ENCODE measurements around the gene HMGCS1. TPM values are rescaled to one million over a fixed set of nuclear protein-coding genes. Genes with fewer than 3 reads are reported as not detected.

The HMGCS1 gene
- total RNA-seq, 1 donor from 2014 or later = 36.5 TPM

- intact Hi-C loops (cut with DNase I) = no loop called here
- Histone ChIP-seq H3K27ac (no peak overlapping the region), H3K9me3 (no peaks in the 10 kb centered on the region), H3K27me3 (no peaks in the 10 kb centered on the region), H3K4me3 (no peak overlapping the region), H3K4me1 (peaks cover 0 to 8% of the 10 kb centered on the region in 2 donors), H3K36me3 (peaks cover 10 to 37% of the 10 kb centered on the region in 2 donors)
- no peak for TF ChIP-seq CTCF (IDR thresholded peaks at IDR 0.05)
- DNase-seq (ENCODE audit: low spot score in 2 of 2) = no peak
Measured at GRCh38 chr5:43300112-43300511, 13.1 kb downstream of the HMGCS1 start.

- Histone ChIP-seq H3K27ac (no peak overlapping the region), H3K36me3 (peaks cover 16 to 53% of the 10 kb centered on the region in 2 donors), H3K4me1 (no peaks in the 10 kb centered on the region), H3K4me3 (no peak overlapping the region), H3K9me3 (no peaks in the 10 kb centered on the region), H3K27me3 (no peaks in the 10 kb centered on the region)
- no peak for TF ChIP-seq CTCF (IDR thresholded peaks at IDR 0.05)
- no peak for DNase-seq (ENCODE audit: low spot score in 2 of 2)
- intact Hi-C loops (cut with DNase I) = no loop called here
Measured at GRCh38 chr5:43298443-43298842, 14.8 kb downstream of the HMGCS1 start.

GRCh38 chr5:43296835-43297234, 16.4 kb downstream of the HMGCS1 start:
- Histone ChIP-seq H3K4me1 (no peaks in the 10 kb centered on the region), H3K4me3 (no peak overlapping the region), H3K27ac (no peak overlapping the region), H3K27me3 (no peaks in the 10 kb centered on the region), H3K9me3 (no peaks in the 10 kb centered on the region), H3K36me3 (peaks cover 27 to 70% of the 10 kb centered on the region in 2 donors)
- intact Hi-C loops (cut with DNase I) = no loop called here
- no peak for TF ChIP-seq CTCF (IDR thresholded peaks at IDR 0.05)
- DNase-seq (ENCODE audit: low spot score in 2 of 2) = no peak

GRCh38 chr5:43295202-43295601, 18.0 kb downstream of the HMGCS1 start:
- Histone ChIP-seq H3K36me3 (peaks cover 27 to 84% of the 10 kb centered on the region in 2 donors), H3K27me3 (no peaks in the 10 kb centered on the region), H3K9me3 (no peaks in the 10 kb centered on the region), H3K4me3 (no peak overlapping the region), H3K27ac (no peak overlapping the region), H3K4me1 (no peaks in the 10 kb centered on the region)
- TF ChIP-seq CTCF (IDR thresholded peaks at IDR 0.05) = no peak
- DNase-seq (ENCODE audit: low spot score in 2 of 2) = no peak
- intact Hi-C loops (cut with DNase I) = no loop called here

- TF ChIP-seq CTCF (IDR thresholded peaks at IDR 0.05) = no peak
- H3K27ac ChIP-seq = no peak overlapping the region
- H3K36me3 ChIP-seq = peaks cover 27 to 82% of the 10 kb centered on the region in 2 donors
- H3K4me1 ChIP-seq = no peaks in the 10 kb centered on the region
- DNase-seq (ENCODE audit: low spot score in 2 of 2) = no peak
- H3K27me3 ChIP-seq = no peaks in the 10 kb centered on the region
- H3K4me3 ChIP-seq = no peak overlapping the region
- intact Hi-C loops (cut with DNase I) = no loop called here
- no peaks in the 10 kb centered on the region for H3K9me3 ChIP-seq
Measured at GRCh38 chr5:43294226-43294625, 19.0 kb downstream of the HMGCS1 start.

GRCh38 chr5:43290726-43291125, 22.5 kb downstream of the HMGCS1 start:
- Histone ChIP-seq H3K27me3 (no peaks in the 10 kb centered on the region), H3K9me3 (no peaks in the 10 kb centered on the region), H3K27ac (no peak overlapping the region), H3K4me3 (no peak overlapping the region), H3K36me3 (peaks cover 23 to 69% of the 10 kb centered on the region in 2 donors), H3K4me1 (no peaks in the 10 kb centered on the region)
- intact Hi-C loops (cut with DNase I) = no loop called here
- no peak for TF ChIP-seq CTCF (IDR thresholded peaks at IDR 0.05)
- DNase-seq (ENCODE audit: low spot score in 2 of 2) = no peak
